Effector CD8-positive, alpha-beta T cell (primary cell): Measurements from ENCODE around the gene JAKMIP2.
"Not testable (repeated sequence)": the region's sequence is repeated elsewhere in the genome, so short reads cannot be mapped to it uniquely, and the experiment has no call there.

Experiments
- DNase-seq: peaks from one replicate; lab custom pipeline; 2025; lab: John Stamatoyannopoulos, UW

Gene JAKMIP2

GRCh38 chr5:147610798-147611197 is 171.7 kb downstream of the JAKMIP2 start:
- DNase-seq: no peak

GRCh38 chr5:147601652-147602051 is 180.9 kb downstream of the JAKMIP2 start:
- DNase-seq: no peak

GRCh38 chr5:147591120-147591519 is 191.4 kb downstream of the JAKMIP2 start:
- DNase-seq: no peak

- no peak for DNase-seq
Observed at GRCh38 chr5:147590096-147590495, 192.4 kb downstream of the JAKMIP2 start.

- DNase-seq: no peak
Observed at GRCh38 chr5:147586832-147587231, 195.7 kb downstream of the JAKMIP2 start.

- DNase-seq: no peak
Observed at GRCh38 chr5:147586221-147586620, 196.3 kb downstream of the JAKMIP2 start.

GRCh38 chr5:147582272-147582671 is 200.3 kb downstream of the JAKMIP2 start:
- not testable (repeated sequence) for DNase-seq

GRCh38 chr5:147580418-147580817 is 202.1 kb downstream of the JAKMIP2 start:
- DNase-seq: not testable (repeated sequence)

- DNase-seq: no peak
Observed at GRCh38 chr5:147578228-147579024, 204.1 kb downstream of the JAKMIP2 start.

GRCh38 chr5:147576646-147577535 is 205.6 kb downstream of the JAKMIP2 start:
- DNase-seq: no peak

GRCh38 chr5:147575598-147575997 is 206.9 kb downstream of the JAKMIP2 start:
- no peak for DNase-seq

GRCh38 chr5:147573211-147573610 is 209.3 kb downstream of the JAKMIP2 start:
- DNase-seq: no peak

GRCh38 chr5:147568710-147569406 is 213.7 kb downstream of the JAKMIP2 start:
- DNase-seq: no peak

GRCh38 chr5:147567917-147568598 is 214.5 kb downstream of the JAKMIP2 start:
- DNase-seq: no peak

GRCh38 chr5:147565524-147565923 is 217.0 kb downstream of the JAKMIP2 start:
- no peak for DNase-seq

GRCh38 chr5:147564124-147564486 is 218.4 kb downstream of the JAKMIP2 start:
- DNase-seq: no peak

- no peak for DNase-seq
Observed at GRCh38 chr5:147563466-147564123, 218.9 kb downstream of the JAKMIP2 start.

- DNase-seq: no peak
Observed at GRCh38 chr5:147561435-147561834, 221.1 kb downstream of the JAKMIP2 start.

- no peak for DNase-seq
Observed at GRCh38 chr5:147560718-147561331, 221.7 kb downstream of the JAKMIP2 start.

GRCh38 chr5:147559749-147560148 is 222.8 kb downstream of the JAKMIP2 start:
- DNase-seq: no peak

GRCh38 chr5:147558826-147559225 is 223.7 kb downstream of the JAKMIP2 start:
- DNase-seq: no peak
